HG03571 (cell line): ENCODE data around the gene EID3.

Experiments
- ATAC-seq: cut with Tn5 transposase; IDR thresholded peaks from one replicate; pipeline ENCODE4 v1.9.1; 2021; ENCODE audit not compliant: unreplicated experiment

EID3 gene

DNA sequence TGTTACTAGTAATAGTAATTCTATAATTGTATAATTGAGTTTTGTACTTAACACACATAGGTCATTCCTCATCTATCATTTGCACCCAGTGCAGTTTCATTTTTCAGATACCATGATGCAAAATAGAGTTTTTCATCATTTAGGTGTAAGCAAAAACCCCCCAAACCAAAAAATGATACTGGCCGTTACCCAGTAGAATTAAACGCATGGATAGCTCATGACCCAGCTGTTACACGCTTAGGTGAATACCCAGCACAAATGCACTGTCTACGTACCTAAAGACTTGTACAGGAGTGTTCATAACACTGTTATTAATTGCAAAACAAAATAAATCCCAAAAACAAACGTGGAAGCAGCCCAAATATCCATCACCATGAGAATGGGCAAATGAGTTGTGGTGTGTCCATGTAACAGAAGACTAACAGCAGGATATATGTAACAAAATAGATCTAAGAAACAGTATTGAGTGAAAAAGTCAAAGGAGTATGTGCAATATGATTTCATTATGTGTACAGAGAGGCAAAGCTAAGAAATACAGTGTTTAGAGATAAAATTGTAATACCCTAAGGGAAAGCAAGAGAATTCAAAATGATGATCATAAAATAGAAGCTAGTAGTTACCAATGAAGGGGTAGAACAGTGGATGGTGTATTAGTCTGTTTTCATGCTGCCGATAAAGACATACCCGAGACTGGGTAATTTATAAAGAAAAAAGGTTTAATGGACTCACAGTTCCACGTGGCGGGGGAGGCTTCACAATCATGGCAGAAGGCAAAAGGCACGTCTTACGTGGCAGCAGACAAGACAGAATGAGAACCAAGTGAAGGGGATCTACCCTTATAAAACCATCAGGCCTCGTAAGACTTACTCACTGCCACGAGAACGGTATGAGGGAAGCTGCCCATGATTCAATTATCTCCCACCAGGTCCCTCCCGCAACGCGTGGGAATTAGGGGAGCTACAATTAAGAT lies 49.8 kb downstream of the EID3 start:
- ATAC-seq: no peak

DNA sequence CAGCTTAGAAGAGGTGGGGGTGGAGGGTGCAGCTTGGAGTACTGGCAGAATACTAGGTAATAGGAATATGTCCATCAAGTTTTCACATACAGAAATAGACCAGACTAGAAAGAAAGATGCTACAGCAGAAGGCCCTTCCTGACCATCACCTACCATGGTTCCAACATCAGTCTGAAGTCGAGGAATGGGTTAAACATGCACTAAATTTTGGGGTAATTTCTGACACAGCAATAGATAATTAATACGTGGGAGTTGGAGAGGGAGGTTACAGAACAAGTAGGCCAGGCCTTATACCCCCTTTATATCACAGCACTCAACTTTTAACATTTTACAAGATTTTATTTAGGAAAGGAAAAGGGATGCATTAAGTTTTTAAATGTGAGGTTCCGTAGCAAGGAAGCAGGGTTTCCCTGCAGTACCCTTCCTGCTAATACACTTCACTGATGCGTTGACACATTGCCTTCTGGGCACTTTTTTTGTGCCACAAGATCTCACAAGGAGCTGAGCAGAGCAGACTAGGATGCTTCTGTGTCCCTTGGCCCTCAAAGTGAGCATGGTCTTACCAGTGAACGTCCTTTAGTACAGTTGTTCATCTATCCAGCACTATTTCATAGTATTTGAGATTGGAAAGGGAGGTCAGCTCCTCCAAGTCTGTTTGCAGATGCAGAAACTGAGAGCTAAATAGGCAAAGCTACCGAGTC lies 50.8 kb downstream of the EID3 start:
- ATAC-seq: no peak
